Measurements from ENCODE around the gene PDE4D. TPM values are rescaled to one million over a fixed set of nuclear protein-coding genes. Genes with fewer than 3 reads are reported as not detected.

Gene PDE4D
- total and polyA plus RNA-seq, 10 of the 15 experiments (the other 5 are each of a cell fraction or from before 2014, with no cell fraction given) = 0.87 to 4.1 (median 2.2) TPM

DNA sequence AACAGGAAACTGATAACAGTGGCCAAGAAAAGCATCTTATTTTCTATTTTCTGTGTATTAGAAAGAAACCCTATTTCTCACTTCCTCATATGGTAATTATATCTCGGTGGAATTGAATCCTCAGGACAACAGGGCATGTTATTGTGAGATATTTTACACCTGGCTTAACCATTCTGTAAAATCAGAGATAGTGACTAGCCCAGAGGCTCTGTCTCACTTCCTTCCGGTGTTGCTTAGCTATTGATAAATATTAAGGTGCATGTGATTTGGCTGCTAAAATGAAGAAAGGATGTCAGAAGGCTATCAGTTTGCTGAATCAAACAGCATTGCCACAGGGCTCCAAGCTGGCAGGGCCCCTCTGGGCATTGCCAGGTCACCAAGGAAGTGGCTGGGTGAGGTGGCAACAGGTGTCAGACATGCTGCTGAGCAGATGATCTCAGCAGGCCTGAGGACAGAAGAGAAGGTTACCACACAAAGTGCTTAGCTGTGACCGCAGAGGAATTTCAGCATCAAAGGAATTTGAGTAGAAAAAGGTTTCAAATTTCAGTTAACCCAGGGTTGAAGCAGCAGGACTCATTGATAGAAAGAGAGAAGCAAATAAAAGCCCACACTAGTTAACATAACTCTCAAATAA is 330.7 kb downstream of the PDE4D start (continued):
- TF ChIP-seq EP300 (IDR thresholded peaks at IDR 0.05; ENCODE audit: borderline replicate concordance in 1 of 2, control insufficient read depth in 1 of 2, low read depth in 2 of 2, low read length in 2 of 2) (peak in 1 of 2 experiments; percentile 76; a peak in 3 of 4 replicates), NFYA (IDR thresholded peaks at IDR 0.05; ENCODE audit: borderline replicate concordance, low read depth, low read length) (no peak), ESRRA (IDR thresholded peaks at IDR 0.05; ENCODE audit: low read length) (no peak), ZNF217 (IDR thresholded peaks at IDR 0.05) (0 out of 2 replicates have a peak, but pooled peaks have one; percentile 50), RFX5 (IDR thresholded peaks at IDR 0.05; ENCODE audit: low read depth, low read length) (no peak), MEF2A (IDR thresholded peaks at IDR 0.05; ENCODE audit: insufficient read depth, low read depth, low read length) (peak; percentile 86), TBL1XR1 (IDR thresholded peaks at IDR 0.05; ENCODE audit: low read depth, low read length) (peak; percentile 78), ZNF384 (IDR thresholded peaks at IDR 0.05; ENCODE audit: borderline replicate concordance, low read depth, low read length) (no peak), MTA2 (IDR thresholded peaks at IDR 0.05; ENCODE audit: low read depth) (peak; percentile 59), POLR2A (IDR thresholded peaks at IDR 0.05; ENCODE audit: low read depth, low read length) (no peak)
- TF ChIP-seq, protein P1, sequence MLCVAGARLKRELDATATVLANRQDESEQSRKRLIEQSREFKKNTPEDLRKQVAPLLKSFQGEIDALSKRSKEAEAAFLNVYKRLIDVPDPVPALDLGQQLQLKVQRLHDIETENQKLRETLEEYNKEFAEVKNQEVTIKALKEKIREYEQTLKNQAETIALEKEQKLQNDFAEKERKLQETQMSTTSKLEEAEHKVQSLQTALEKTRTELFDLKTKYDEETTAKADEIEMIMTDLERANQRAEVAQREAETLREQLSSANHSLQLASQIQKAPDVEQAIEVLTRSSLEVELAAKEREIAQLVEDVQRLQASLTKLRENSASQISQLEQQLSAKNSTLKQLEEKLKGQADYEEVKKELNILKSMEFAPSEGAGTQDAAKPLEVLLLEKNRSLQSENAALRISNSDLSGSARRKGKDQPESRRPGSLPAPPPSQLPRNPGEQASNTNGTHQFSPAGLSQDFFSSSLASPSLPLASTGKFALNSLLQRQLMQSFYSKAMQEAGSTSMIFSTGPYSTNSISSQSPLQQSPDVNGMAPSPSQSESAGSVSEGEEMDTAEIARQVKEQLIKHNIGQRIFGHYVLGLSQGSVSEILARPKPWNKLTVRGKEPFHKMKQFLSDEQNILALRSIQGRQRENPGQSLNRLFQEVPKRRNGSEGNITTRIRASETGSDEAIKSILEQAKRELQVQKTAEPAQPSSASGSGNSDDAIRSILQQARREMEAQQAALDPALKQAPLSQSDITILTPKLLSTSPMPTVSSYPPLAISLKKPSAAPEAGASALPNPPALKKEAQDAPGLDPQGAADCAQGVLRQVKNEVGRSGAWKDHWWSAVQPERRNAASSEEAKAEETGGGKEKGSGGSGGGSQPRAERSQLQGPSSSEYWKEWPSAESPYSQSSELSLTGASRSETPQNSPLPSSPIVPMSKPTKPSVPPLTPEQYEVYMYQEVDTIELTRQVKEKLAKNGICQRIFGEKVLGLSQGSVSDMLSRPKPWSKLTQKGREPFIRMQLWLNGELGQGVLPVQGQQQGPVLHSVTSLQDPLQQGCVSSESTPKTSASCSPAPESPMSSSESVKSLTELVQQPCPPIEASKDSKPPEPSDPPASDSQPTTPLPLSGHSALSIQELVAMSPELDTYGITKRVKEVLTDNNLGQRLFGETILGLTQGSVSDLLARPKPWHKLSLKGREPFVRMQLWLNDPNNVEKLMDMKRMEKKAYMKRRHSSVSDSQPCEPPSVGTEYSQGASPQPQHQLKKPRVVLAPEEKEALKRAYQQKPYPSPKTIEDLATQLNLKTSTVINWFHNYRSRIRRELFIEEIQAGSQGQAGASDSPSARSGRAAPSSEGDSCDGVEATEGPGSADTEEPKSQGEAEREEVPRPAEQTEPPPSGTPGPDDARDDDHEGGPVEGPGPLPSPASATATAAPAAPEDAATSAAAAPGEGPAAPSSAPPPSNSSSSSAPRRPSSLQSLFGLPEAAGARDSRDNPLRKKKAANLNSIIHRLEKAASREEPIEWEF (IDR thresholded peaks at IDR 0.05; ENCODE audit: insufficient replicate concordance, low read depth, low read length) = peak; percentile 70
- TF ChIP-seq, protein P2, sequence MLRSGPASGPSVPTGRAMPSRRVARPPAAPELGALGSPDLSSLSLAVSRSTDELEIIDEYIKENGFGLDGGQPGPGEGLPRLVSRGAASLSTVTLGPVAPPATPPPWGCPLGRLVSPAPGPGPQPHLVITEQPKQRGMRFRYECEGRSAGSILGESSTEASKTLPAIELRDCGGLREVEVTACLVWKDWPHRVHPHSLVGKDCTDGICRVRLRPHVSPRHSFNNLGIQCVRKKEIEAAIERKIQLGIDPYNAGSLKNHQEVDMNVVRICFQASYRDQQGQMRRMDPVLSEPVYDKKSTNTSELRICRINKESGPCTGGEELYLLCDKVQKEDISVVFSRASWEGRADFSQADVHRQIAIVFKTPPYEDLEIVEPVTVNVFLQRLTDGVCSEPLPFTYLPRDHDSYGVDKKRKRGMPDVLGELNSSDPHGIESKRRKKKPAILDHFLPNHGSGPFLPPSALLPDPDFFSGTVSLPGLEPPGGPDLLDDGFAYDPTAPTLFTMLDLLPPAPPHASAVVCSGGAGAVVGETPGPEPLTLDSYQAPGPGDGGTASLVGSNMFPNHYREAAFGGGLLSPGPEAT (IDR thresholded peaks at IDR 0.05; ENCODE audit: low read depth) = peak; percentile 57
- TF ChIP-seq, protein P3, sequence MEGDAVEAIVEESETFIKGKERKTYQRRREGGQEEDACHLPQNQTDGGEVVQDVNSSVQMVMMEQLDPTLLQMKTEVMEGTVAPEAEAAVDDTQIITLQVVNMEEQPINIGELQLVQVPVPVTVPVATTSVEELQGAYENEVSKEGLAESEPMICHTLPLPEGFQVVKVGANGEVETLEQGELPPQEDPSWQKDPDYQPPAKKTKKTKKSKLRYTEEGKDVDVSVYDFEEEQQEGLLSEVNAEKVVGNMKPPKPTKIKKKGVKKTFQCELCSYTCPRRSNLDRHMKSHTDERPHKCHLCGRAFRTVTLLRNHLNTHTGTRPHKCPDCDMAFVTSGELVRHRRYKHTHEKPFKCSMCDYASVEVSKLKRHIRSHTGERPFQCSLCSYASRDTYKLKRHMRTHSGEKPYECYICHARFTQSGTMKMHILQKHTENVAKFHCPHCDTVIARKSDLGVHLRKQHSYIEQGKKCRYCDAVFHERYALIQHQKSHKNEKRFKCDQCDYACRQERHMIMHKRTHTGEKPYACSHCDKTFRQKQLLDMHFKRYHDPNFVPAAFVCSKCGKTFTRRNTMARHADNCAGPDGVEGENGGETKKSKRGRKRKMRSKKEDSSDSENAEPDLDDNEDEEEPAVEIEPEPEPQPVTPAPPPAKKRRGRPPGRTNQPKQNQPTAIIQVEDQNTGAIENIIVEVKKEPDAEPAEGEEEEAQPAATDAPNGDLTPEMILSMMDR (IDR thresholded peaks at IDR 0.05 in 2 of 3, conservative IDR thresholded peaks at IDR 0.05 in 1 of 3; ENCODE audit: control insufficient read depth in 2 of 3, extremely low read depth in 1 of 3, insufficient read depth in 1 of 3, low read depth in 3 of 3, low read length in 3 of 3) = no peak
- TF ChIP-seq, protein P4, sequence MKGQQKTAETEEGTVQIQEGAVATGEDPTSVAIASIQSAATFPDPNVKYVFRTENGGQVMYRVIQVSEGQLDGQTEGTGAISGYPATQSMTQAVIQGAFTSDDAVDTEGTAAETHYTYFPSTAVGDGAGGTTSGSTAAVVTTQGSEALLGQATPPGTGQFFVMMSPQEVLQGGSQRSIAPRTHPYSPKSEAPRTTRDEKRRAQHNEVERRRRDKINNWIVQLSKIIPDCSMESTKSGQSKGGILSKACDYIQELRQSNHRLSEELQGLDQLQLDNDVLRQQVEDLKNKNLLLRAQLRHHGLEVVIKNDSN (IDR thresholded peaks at IDR 0.05; ENCODE audit: borderline replicate concordance, extremely low read length, insufficient read depth, low read depth, low read length) = no peak
- TF ChIP-seq, protein P5, sequence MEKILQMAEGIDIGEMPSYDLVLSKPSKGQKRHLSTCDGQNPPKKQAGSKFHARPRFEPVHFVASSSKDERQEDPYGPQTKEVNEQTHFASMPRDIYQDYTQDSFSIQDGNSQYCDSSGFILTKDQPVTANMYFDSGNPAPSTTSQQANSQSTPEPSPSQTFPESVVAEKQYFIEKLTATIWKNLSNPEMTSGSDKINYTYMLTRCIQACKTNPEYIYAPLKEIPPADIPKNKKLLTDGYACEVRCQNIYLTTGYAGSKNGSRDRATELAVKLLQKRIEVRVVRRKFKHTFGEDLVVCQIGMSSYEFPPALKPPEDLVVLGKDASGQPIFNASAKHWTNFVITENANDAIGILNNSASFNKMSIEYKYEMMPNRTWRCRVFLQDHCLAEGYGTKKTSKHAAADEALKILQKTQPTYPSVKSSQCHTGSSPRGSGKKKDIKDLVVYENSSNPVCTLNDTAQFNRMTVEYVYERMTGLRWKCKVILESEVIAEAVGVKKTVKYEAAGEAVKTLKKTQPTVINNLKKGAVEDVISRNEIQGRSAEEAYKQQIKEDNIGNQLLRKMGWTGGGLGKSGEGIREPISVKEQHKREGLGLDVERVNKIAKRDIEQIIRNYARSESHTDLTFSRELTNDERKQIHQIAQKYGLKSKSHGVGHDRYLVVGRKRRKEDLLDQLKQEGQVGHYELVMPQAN (conservative IDR thresholded peaks at IDR 0.05) = no peak

Data from GM12878 (cell line).